Measurements from ENCODE around the gene CTXN1.

CTXN1 gene

DNA sequence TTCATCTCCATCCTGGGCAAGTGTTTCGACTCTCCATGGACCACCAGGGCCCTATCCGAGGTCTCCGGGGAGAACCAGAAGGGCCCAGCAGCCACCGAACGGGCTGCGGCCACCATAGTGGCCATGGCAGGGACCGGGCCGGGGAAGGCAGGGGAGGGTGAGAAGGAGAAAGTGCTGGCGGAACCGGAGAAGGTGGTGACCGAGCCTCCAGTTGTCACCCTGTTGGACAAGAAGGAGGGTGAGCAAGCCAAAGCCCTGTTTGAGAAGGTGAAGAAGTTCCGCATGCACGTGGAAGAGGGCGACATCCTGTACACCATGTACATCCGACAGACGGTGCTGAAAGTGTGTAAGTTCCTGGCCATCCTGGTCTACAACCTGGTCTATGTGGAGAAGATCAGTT is 27.0 kb downstream of the CTXN1 start:
- no peak for DNase-seq

DNA sequence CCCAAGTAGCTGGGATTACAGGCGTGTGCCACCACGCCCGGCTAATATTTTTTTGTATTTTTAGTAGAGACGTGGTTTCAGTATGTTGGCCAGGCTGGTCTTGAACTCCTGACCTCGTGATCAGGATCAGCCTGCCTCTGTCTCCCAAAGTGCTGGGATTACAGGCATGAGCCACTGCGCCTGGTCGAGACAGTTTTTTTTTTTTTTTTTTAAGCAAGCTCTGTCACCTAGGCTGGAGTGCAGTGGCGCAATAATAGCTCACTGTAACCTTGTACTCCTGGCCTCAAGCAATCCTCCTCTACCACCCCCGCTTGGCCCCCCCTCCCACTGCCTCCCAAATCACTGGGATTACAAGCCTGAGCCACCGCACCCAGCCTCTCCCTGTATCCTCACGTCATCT is 28.6 kb downstream of the CTXN1 start:
- no peak for DNase-seq

DNA sequence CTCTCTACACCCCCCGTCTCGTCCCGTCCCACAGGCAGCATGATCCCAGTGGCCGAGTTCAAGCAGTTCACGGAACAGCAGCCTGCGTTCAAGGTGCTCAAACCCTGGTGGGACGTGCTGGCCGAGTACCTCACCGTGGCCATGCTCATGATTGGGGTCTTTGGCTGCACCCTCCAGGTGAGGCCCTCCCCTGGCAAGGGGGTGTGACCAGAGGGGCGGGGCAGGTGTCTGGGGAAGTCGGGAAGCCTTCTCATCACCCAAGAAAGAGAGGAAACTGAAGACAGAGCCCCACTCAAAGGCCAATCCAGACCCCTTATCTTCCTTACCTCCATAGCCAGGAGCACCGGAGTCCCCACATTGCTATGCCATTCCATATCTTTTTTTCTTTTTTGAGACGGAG is 30.4 kb downstream of the CTXN1 start:
- no peak for DNase-seq

DNA sequence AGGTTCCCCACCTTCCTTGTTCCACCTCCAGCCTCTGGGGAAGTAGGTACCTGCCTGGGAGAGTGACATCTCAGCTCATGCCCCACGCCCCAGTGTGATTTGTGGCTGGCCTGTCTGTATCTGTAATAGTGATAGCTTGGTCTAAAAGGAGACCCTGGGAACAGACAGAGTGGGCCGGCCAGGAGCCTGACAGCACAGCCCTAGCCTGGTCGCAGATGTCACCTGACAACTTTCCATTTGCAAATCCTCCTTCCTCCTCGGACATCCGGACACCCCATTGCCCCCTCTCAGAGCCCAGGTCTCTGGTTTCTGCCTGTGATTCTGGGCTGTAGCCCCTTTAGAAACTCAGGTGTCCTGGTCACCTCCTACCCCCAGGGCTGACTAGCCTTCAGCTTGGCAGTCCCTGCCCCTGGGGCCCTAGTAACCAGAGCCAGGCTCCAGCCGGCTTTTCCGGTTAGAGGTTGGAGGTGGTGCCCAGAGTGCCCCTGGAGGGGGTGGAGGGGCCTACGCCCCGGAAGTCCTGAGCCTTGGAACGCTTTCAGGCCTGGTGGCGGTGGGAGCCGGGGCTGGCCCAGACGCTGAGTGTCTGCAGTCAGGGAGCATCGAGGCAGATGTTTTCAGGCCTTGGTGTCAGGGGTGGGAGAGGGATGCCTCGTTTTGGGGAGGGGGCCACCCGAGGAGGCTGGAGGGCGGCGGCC is 31.2 kb downstream of the CTXN1 start:
- DNase-seq: peak; percentile 7

DNA sequence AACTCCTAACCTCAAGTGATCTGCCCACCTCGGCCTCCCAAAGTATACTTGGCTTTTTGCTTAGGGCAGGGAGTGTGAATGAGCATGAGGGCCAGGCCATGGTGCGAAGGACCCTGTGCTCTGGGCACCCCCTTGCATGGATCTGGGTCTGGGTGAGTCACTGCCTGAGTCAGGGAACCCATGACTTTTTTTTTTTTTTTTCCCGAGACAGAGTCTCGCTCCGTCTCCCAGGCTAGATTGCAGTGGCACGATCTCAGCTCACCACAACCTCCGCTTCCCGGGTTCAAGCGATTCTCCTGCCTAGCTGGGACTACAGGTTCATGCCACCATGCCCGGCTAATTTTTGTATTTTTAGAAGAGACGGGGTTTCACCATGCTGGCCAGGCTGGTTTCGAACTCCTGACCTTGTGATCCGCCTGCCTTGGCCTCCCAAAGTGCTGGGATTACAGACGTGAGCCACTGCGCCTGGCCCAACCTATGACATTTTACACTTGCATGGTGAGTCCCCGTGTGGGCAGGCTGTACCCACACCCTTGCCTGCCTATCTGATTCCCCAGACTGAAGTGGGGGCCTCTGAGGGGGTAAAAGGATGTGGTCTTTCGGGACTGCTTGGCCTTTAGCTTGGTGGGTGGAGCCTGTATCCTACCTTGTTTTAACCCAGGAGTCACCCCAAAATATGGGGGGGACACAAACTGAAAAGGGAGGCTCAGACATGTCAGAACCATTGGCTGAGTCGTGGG is 32.4 kb downstream of the CTXN1 start:
- peak; percentile 8 for DNase-seq

DNA sequence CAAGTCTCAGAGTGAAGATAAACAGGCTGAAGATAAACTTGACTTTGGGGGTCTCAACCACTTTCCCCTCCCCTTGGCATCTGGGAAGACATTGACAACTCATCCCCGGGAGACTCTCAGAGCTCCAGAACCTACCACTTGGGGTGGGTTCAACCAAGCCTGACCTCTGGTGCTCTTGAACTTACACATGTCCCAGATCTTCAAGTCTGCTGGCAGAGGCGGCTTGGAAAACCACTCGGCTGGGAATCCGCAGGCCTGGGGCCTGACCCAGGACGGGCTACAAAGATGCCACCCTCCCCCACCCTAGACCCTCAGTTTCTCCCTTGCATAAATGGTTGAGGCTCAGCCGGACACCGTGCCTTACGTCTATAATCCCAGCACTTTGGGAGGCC is 37.1 kb downstream of the CTXN1 start:
- DNase-seq: no peak

DNA sequence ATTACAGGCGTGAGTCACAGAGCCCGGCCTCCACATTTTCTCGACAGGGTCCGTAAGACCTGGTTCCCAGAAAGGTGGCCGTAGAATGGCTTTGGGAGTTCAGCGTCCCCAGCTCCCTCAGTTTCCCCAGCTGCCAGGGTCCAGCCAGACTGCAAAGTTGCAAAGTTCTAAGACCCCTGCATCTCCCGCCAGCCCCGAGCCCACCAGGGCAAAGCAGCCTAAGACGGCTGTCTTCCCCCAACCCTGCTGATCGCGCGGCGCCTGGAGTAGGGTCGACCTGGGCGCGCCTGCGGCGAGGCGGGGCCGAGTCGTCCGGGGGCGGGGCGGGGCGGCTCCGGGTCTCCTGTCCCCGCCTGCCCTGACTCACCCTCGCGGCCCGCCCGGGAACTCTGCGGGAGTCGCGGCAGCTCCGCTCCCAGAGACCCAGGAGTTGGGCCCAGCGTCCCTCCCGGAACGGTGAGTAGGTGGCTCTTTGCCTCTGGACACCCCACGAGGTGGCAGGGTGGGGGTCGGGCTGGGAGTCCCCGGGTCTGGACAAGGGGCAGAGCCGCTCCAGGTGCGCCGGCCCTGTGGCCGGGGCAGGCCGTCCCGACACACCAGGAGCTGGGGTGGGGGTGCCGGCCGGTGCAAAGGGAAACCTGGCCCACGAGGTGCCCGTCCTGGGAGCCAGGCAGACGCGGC is 37.6 kb downstream of the CTXN1 start, which contains the start of gene LRRC8E:
Gene LRRC8E (plus strand): TSS at position 366 of the 681 bp plus-strand sequence. CDS start 7,094 bp downstream, outside the sequence.
- DNase-seq: peak; percentile 67

DNA sequence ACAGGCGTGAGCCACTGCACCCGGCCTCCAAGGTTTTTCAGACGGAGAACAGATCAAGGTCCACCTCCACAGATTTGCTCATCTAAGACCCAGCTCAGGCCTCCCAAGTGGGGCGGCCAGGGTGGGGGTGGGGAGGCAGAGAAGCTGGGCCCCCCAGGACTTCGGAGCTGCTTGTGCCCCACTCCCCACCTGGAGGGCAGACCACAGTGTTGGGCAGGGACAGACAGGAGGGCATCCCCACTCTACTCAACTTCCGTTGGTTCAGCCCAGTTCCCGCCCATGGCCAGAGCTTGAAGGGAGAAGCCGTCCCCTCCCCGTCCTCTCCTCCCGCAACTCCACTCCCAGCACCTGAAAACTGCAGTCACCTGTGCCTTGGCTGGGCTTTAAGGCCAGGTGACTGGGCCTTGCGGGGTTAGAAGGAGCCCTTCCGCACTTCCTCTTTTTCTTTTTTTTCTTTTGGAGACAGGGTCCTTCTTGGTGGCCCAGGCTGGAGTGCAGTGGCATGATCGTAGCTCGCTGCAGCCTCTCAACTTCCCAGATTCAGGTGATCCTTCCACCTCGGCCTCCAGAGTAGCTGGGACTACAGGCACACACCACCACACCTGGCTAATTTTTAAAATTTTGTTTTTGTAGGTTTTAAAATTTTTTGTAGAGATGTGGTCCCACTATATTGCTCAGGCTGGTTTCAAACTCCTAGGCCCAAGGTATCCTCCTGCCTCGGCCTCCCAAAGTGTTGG is 38.4 kb downstream of the CTXN1 start:
- DNase-seq: no peak

DNA sequence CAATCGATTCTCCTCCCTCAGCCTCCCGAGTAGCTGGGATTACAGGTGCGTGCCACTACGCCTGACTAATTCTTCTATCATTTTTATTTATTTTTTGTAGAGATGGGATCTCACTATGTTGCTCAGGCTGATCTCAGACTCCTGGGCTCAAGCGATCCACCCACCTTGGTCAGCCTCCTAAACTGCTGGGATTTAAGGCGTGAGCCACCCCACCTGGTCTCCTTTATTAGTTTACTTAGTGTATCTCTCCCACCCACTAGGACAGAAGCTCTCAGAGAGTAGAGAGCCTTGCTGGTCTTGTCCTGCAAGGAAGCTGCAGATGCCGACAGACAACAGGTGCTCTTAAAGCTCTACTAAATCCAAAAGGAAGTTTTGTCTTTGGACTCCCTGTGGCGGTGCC is 40.1 kb downstream of the CTXN1 start:
- DNase-seq: no peak

DNA sequence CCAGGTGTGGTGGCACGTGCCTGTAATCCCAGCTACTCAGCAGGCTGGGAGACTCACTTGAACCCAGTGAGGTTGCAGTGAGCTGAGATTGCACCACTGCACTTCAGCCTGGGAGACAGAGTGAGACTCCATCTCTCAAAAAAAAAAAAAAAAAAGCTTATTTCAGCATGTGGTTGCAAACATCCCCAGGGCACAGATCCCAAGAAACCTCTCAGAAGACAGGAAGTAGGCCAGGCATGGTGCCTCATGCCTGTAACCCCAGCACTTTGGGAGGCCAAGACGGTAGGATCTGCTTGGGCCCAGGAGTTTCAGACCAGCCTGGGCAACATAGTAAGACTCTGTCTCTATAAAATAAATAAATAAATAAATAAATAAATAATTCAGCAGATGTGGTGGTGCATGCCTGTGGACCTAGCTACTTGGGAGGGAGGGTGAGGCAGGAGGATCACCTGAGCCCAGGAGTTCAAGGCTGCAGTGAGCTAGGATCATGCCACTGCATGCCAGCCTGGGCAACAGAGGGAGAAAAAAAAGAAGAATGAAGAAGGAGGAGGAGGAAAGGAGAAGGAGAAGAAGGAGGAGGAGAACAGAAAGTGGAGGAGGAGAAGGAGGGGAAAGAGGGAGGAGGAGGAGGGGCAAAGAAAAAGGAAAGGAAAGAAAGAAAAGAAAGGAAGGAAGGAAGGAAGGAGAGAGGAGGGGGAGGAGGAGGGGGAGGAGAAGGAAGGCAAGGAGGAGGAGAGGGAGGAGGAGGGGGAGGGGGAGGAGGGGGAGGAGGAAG is 42.0 kb downstream of the CTXN1 start:
- DNase-seq: no peak

DNA sequence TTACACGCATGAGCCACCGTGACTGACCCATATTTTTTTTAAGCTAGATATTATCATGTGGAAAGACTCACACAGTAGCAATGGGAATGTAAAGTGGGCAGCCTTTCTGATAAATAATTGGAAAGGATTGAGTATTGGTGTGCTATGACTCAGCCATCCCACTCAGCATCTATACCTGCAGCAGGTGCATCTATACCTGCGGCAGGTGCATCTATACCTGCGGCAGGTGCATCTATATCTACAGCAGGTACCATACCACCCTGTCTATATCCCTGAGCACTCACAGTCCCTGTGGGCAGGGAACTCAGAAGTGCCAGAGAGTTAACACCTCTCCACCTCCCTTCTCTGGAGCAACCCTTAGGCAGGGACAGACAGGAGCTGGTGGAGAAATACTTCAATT is 42.8 kb downstream of the CTXN1 start:
- DNase-seq: no peak

DNA sequence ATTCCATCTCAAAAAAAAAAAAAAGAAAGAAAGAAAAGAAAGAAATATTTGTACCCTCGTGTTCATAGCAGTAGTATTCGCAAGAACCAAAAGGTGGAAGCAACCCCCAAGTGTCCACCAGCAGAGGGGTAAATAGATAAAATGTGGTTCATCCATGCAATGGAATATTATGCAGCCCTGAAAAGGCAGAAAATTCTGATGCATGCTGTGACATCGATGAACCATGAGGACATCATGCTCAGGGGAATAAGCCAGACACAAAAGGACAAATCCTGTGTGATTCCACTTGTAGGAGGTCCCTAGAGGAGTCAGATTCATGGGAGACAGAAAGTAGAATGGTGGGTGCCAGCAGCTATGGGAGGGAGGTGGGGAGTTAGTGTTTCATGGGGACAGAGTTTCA is 44.0 kb downstream of the CTXN1 start:
- no peak for DNase-seq

DNA sequence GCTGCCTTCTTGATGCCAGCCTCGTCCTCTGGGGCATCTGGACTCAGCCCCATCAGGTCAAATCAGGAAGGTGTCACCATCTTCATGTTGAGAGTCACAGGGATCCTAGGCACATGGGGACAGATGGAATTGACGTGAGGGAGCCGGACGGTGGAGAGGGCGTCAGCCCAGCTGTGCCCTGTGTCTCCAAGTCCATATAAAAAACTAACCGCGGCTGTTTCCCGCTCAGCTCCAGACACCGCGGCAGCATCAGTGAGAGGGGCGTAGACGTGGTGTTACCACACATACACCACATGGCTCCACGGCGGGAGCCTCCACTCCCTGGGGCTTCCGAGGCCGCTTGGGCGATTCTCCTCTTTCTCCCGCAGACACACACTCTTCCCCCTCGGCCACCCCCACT is 46.1 kb downstream of the CTXN1 start:
- no peak for DNase-seq

DNA sequence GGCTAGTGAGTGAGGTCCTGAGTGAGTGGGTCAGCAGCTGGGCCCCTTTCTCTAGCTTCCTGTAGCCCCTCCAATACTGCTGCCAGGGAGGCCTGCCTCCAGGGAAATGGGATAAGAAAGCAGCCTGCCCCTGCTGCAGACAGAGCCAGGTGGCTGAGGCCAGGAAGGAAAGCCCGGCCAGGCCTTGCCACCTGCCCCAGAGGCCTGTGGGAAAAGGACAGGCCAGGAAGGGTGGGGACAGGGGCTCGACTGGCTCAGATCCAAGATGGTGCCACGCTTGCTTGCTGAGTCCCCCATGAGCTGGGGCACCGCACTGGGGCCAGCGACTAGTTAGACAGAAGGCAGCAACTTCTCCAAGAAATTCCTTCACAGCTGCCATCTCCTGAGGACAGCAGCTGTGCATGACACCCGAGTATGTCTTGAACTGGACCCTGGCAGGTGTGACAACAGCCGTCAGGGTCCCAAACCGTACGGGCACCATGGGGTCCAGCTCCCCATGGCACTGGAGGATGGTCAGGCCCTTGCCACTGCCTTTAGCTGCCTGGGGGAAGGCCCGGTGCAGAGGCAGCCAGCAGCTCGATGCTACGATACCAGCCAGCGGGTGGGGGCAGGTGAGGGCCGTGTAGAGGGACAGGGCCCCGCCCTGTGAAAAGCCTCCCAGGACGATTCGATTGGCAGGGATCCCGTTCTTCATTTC is 46.7 kb downstream of the CTXN1 start:
- DNase-seq: no peak

DNA sequence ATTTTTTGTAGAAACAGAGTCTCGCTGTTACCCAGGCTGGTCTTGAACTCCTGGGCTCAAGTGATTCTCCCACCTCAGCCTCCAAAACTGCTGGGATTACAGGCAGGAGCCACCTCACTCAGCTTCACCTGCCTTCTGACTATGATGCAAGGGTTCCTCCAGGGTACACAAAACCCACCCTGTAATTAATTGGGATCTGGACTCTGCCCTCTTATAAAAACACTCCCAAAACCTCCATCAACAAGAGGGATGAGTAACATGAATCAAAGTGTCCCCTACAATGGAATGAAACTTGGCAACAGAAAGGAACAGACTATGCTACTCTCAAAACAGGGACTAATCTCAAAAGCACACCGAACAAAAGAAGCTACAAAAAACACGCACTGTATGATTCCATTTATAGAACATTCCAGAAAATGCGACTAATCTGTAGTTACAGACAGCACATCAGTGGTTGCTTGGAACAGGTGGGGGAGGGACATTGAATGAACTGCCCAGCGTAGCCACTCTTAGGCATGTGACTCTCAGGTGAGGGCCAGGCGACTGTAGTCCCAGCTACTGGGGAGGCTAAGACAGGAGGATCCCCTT is 48.6 kb downstream of the CTXN1 start:
- DNase-seq: no peak

DNA sequence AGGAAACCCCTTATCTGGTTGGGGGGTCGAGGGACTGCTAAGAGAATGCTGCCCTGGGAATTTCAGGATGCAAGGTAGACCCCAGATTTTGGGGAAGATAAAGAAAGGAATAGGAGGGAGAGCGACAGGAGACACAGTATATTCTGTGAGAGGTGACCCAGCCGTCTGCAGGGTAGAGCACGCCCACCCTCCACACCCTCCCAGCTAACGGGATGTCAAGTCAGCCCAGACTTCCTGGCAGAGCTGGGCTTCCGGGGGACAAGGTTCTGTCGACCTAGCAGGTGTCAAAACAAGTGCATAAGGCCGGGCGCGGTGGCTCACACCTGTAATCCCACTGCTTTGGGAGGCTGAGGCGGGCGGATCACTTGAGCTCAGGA is 51.0 kb downstream of the CTXN1 start:
- DNase-seq: no peak
